GM18502 (cell line): ENCODE results near the gene NRXN3.

Source experiments
- ATAC-seq: cut with Tn5 transposase; IDR thresholded peaks from one replicate; pipeline ENCODE4 v1.9.1; 2021; ENCODE audit warnings: mild to moderate bottlenecking; ENCODE audit not compliant: unreplicated experiment, poor library complexity

The NRXN3 gene

GRCh38 chr14:79408696-79409095 is 1238.5 kb downstream of the NRXN3 start:
- no peak for ATAC-seq

- ATAC-seq: no peak
Observed at GRCh38 chr14:79411403-79412174, 1241.4 kb downstream of the NRXN3 start.

- ATAC-seq: no peak
Observed at GRCh38 chr14:79412822-79413221, 1242.6 kb downstream of the NRXN3 start.

- ATAC-seq: no peak
Observed at GRCh38 chr14:79413734-79414428, 1243.7 kb downstream of the NRXN3 start.

GRCh38 chr14:79415726-79416125 is 1245.6 kb downstream of the NRXN3 start:
- no peak for ATAC-seq

GRCh38 chr14:79417961-79418360 is 1247.8 kb downstream of the NRXN3 start:
- ATAC-seq: no peak

GRCh38 chr14:79418649-79419415 is 1248.7 kb downstream of the NRXN3 start:
- no peak for ATAC-seq

GRCh38 chr14:79419571-79420327 is 1249.6 kb downstream of the NRXN3 start:
- ATAC-seq: peak; percentile 47

GRCh38 chr14:79420725-79421124 is 1250.6 kb downstream of the NRXN3 start:
- ATAC-seq: no peak

GRCh38 chr14:79421811-79422210 is 1251.6 kb downstream of the NRXN3 start:
- ATAC-seq: no peak

GRCh38 chr14:79424462-79424861 is 1254.3 kb downstream of the NRXN3 start:
- no peak for ATAC-seq

- no peak for ATAC-seq
Observed at GRCh38 chr14:79426103-79426755, 1256.1 kb downstream of the NRXN3 start.

- ATAC-seq: no peak
Observed at GRCh38 chr14:79432640-79433039, 1262.5 kb downstream of the NRXN3 start.

GRCh38 chr14:79436335-79436734 is 1266.2 kb downstream of the NRXN3 start:
- ATAC-seq: no peak

- ATAC-seq: no peak
Observed at GRCh38 chr14:79437951-79438350, 1267.8 kb downstream of the NRXN3 start.

- ATAC-seq: no peak
Observed at GRCh38 chr14:79438696-79439342, 1268.6 kb downstream of the NRXN3 start.

GRCh38 chr14:79442786-79443185 is 1272.6 kb downstream of the NRXN3 start:
- no peak for ATAC-seq

GRCh38 chr14:79443602-79444001 is 1273.4 kb downstream of the NRXN3 start:
- no peak for ATAC-seq

- no peak for ATAC-seq
Observed at GRCh38 chr14:79448960-79449359, 1278.8 kb downstream of the NRXN3 start.
